Stimulated activated CD8-positive, alpha-beta memory T cell treated with anti-CD3 and anti-CD28 coated beads, Interleukin-2, amount 100 ng/mL, for 48 hours (primary cell): Measurements from ENCODE around the gene IL17RA.
"Not testable (repeated sequence)": the region's sequence is repeated elsewhere in the genome, so short reads cannot be mapped to it uniquely, and the experiment has no call there.

Experiments used
- DNase-seq, 2 donors: peaks; one replicate each; pipeline ENCODE4 v3.0.0-alpha.2; 2020; ENCODE audit warnings: low read depth in 2 of 2

Gene IL17RA

GRCh38 chr22:17119481-17120202 is 34.8 kb downstream of the IL17RA start:
- DNase-seq, result no peak

- peak; percentile 37 to 39 for DNase-seq
Observed at GRCh38 chr22:17120281-17120680, 35.5 kb downstream of the IL17RA start.

- no peak for DNase-seq
Observed at GRCh38 chr22:17120711-17121232, 36.0 kb downstream of the IL17RA start.

- DNase-seq, result no peak
Observed at GRCh38 chr22:17121233-17122195, 36.7 kb downstream of the IL17RA start, which contains the start of gene TMEM121B. TSS of gene TMEM121B (minus strand) at chr22:17121360. CDS start at chr22:17121127, 233 bp downstream.

GRCh38 chr22:17130199-17130598 is 45.4 kb downstream of the IL17RA start:
- no peak for DNase-seq

GRCh38 chr22:17131686-17132085 is 46.9 kb downstream of the IL17RA start:
- DNase-seq, result no peak

GRCh38 chr22:17132112-17132511 is 47.3 kb downstream of the IL17RA start:
- no peak for DNase-seq

- no peak for DNase-seq
Observed at GRCh38 chr22:17133137-17133536, 48.3 kb downstream of the IL17RA start.

- DNase-seq, result no peak
Observed at GRCh38 chr22:17135153-17135760, 50.5 kb downstream of the IL17RA start.

GRCh38 chr22:17137170-17137569 is 52.4 kb downstream of the IL17RA start:
- DNase-seq, result no peak

GRCh38 chr22:17137861-17138425 is 53.1 kb downstream of the IL17RA start:
- no peak for DNase-seq

GRCh38 chr22:17138513-17138912 is 53.7 kb downstream of the IL17RA start:
- DNase-seq, result no peak

GRCh38 chr22:17140022-17140421 is 55.2 kb downstream of the IL17RA start:
- DNase-seq, result no peak

- no peak for DNase-seq
Observed at GRCh38 chr22:17140826-17141766, 56.3 kb downstream of the IL17RA start.

- DNase-seq, result no peak
Observed at GRCh38 chr22:17143101-17143500, 58.3 kb downstream of the IL17RA start.

- no peak for DNase-seq
Observed at GRCh38 chr22:17143826-17144225, 59.0 kb downstream of the IL17RA start.

- no peak for DNase-seq
Observed at GRCh38 chr22:17145021-17145680, 60.4 kb downstream of the IL17RA start.

- not testable (repeated sequence) for DNase-seq
Observed at GRCh38 chr22:17147458-17147857, 62.7 kb downstream of the IL17RA start.

- no peak for DNase-seq
Observed at GRCh38 chr22:17149076-17149815, 64.4 kb downstream of the IL17RA start.
